Measurements from ENCODE around the gene GPR132.
A peak's percentile ranks its signal among the peaks of the same experiment; 100 is the strongest.
"Not testable (repeated sequence)": the region's sequence is repeated elsewhere in the genome, so short reads cannot be mapped to it uniquely, and the experiment has no call there.

The GPR132 gene

DNA sequence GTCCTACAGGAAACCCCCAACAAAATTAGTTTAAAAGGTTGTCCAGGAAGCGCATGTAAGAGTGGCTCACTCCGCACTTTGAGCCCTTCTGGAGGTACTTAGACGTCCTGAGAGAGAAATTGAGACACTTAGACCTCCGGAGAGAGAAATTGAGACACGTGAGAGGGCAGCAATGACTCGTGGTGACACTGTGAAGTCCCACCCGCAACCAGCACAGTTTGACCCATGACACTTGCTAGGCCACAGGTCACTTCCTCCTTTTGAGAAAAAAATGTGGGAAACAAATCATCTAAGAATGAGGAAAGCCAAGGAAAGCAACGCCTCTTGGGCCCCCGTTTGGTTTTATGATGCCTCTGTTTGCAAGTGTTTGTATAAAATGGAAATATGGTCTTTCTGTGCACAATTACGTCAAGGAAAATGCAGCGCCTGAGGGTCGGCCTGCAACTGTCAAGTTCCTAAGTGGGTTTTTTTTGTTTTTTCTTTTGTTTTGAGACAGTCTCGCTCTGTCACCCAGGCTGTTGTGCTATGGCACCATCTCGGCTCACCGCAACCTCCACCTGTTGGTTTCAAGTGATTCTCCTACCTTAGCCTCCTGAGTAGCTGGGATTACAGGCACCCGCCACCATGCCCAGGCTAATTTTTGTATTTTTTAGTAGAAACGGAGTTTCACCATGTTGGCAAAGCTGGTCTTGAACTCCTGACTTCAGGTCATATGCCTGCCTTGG lies 30.8 kb downstream of the GPR132 start:
- no peak for DNase-seq

DNA sequence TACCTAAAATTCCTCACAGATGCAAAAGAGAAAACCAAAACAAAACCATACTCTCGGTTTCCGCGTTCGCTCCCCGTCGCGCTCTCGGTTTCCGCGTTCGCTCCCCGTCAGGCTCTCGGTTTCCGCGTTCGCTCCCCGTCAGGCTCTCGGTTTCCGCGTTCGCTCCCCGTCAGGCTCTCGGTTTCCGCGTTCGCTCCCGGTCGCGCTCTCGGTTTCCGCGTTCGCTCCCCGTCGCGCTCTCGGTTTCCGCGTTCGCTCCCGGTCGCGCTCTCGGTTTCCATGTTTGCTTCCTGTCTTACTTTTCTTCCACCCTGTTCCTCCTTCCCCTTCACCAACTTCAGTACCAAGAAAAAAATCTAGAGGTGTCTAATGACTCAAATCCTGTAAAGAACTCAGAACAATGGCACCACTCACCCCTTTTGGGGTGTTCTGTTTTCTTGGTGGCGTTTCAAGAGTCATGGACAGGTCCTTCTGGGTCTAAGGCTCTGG lies 31.8 kb downstream of the GPR132 start:
- not testable (repeated sequence) for DNase-seq

DNA sequence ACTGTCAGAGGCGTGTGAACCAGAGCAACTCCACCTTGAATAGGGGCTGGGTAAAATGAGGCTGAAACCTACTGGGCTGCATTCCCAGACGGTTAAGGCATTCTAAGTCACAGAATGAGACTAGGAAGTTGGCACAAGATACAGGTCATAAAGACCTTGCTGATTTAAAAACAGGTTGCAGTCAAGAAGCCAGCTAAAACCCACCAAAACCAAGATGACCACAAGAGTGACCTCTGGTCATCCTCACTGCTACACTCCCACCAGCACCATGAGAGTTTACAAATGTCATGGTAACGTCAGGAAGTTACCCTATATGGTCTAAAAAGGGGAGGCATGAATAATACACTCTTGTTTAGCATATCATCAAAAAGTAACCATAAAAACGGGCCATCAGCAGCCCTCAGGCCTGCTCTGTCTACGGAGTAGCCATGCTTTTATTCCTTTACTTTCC lies 32.8 kb downstream of the GPR132 start:
- not testable (repeated sequence) for DNase-seq

DNA sequence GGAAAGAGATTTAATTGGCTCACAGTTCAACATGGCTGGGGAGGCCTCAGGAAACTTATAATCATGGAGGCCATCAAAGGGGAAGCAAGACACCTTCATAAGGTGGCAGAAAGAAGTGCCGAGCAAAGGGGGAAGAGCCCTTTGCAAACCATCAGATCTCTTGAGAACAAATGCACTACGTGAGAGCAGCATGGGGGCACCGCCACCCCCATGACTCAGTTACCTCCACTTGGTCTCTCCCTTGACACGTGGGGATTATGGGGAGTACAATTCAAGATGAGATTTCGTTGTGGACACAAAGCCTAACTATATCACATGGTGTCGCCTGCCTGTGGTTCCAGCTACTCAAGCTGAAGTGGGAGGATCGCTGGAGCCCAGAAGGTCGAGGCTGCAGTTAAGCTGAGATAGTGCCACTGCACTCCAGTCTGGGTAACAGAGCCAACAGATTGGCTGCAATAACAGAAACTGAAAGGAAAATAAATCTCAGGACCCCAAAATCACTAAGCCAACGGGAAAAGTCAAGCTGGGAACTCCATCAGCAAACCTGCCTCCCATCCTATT lies 34.3 kb downstream of the GPR132 start:
- no peak for DNase-seq

DNA sequence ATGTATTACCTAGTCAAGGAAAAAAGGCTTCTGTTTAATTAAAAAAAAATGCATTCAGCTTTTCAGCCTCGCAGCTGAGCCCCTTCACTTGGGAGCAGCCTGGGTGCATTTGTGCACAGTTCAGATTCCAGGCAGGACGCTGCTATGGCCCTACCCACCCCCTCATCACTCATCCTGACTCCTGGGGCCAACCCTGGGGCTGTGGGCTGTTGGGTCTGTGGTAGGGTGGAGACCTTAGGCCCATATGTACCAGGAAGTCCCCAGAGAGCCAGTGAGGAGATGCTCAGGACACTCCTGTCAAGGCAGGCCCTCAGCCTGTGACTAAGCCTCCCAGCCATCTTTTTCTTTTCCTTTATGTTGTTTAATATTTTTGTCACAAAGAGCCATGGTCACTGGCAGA lies 35.0 kb downstream of the GPR132 start:
- DNase-seq, result no peak

DNA sequence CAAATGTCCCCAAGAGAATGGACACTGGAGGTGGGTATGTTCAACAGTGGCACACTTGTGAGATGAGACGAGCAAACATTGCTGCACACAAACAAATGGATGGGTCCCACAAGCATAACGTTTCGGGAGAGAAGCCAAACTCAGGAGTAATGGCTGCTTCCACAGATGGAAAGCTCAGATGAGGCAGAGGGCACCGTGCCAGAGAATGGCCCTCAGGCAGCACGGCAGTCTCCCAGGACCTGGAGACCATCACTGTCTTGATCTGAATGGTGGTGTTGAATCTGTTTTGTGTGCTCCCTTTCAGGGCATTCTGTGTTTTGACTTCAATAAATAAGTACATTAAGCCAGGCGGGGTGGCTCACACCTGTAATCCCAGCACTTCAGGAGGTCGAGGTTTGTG lies 35.8 kb downstream of the GPR132 start:
- DNase-seq, result no peak

DNA sequence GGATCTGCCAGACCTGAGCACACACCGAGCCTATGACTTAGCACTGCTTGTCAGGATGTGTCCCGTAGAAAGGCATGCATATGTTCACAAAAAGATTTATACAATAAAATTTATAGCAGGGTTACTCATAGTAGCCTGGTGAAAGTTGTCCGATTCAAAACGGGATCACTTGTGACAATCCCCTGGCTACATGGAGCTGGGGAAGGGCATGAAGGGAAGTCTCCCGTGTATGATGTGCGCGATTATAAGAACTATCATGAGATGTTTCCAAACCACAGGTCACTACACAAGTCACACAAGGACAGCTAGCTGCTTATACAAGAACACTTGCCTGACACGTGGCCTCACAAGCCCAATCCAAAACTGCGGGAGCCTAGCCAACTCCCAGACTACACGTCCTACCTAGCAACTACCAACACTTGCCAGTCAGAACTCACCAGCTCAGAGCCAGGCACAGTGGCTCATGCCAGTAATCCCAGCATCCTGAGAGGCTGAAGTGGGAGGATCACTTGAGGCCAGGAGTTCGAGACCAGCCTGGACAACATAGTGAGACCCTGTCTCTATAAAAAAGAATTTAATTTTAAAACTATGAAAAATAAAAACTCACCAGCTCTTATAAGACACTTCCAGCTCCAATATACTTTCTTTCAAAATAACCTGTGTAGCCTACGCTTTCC lies 36.8 kb downstream of the GPR132 start:
- no peak for DNase-seq

DNA sequence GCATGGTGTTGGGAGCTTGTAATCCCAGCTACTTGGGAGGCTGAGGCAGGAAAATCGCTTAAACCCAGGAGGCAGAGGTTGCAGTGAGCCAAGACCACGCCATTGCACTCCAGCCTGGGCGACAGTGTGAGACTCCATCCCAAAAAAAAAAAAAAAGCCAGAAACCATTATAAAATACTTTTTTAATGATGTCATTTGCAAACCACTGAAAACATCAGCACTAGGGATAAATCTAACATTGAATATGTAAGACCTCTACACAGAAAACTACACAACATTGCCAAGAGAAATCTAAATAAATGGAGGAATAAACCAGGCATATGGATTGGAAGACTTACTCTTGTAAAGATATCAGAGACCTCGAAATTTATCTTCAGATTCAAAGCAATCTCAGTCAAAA lies 37.5 kb downstream of the GPR132 start:
- DNase-seq, result not testable (repeated sequence)

DNA sequence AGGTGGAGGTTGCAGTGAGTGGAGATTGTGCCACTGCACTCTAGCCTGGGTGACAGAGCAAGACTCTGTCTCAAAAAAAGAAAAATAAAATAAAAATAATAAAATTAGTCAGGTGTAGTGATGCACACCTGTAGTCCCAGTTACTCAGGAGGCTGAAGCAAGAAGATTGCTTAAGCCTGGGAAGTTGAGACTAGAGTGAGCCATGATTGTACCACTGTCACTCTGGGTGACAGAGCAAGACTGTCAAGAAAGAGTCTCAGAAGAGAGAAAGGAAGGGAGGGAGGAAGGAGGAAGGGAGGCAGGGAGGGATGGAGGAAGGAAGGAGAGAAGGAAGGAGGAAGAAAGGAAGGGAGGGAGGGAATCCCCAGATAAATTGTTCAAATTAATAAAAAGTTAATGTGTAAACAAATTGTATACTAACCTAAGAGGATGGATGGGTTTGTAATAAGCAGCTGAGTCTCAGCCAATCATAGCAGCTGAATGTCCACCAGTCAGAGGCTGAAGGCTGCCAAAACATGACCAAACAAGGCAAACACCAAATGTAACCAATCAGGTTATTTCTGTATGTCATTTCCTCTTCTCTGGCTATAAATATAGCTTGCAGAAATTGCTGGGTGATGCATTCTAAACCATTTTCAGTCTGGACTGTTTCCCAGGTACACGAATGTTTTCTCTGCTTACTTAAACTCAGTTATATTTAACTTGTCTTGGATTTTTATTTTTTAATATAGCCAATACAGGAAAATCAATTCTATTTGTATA lies 38.2 kb downstream of the GPR132 start:
- peak in 1 of 3 experiments; percentile 15 for DNase-seq

DNA sequence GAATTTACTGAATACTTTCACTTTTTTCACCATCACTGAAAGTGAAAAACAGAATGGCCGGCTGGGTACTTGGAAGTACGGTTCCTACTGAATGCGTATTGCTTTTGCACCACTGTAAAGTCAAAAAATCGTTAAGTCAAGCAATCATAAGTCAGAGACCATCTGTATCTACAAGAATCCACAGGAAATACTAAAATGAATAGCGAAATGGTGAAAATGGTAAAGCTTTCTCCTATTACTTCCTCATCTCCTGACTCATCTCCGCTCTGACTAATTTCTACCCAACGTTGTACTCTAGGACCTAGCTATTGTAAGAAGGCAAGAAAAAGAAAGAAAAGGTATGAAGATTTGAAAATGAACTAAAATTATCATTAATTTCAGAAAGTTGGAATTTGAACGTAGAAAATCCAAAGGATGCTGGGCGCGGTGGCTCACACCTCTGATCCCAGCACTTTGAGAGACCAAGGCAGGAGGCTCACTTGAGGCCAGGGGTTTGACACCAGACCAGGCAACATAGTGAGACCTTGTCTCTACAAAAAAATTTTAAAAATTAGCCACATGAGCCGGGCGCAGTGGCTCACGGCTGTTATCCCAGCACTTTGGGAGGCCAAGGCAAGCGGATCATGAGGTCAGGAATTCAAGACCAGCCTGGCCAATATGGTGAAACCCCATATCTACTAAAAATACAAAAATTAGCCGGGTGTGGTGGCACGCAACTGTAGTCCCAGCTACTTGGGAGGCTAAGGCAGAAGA lies 39.0 kb downstream of the GPR132 start:
- no peak for DNase-seq

DNA sequence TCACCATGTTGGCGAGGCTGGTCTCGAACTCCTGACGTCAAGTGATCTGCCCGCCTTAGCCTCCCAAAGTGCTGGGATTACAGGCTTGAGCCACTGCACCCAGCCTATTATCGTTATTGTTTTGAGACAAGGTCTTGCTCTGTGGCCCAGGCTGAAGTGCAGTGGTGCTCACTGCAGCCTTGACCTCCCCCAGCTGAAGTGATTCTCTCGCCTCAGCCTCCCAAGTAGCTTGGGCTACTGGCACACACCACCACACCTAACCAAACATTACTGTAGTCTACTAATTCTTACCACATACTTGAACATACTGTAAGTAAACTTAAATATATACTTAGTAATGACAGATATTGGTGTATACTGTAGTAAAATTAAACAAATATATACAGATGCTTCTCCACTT lies 39.8 kb downstream of the GPR132 start:
- DNase-seq, result no peak

DNA sequence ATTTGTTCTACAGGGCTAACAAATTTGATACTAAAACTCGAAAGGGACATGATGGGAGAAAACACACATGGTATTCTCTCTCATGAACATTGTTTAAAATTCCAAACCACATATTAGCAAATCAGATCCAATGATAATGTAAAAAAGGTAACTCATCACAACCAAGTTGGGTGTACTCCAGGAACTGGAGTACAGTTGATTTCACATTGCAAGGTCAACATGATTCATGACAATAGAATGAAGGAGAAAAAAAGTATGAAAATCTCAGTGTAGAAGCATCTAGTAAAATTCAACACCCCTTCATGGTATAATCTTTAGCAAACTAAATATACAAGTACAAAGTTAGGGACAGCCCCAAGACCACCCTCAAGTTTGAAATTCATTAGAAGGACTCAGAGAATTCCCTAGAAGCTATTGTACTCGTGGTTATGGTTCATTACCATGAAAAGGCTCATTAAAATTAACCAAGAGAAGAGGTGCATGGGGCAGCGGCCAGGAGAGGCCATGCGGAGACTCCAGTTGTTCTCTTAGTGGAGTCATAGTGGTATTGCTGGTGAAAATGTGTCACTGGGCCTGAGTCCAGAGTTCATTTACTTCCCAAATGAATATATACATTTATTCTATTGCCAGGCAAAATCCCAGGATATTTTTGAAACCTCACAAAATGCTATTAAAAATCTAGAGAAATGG lies 41.3 kb downstream of the GPR132 start:
- no peak for DNase-seq

DNA sequence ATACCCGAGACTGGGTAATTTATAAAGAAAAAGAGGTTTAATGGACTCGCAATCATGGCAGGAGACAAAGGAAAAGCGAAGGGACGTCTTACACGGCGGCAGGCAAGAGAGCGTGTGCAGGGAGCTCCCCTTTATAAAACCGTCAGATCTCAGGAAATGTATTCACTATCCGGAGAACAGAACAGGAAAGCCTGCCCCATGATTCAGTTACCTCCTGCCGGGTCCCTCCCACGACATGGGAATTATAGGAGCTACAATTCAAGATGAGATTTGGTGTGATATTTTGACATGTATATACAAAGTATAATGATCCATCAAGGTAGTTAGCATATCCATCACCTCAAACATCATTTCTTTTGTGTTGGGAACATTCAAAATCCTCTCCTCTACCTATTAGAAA lies 42.1 kb downstream of the GPR132 start:
- DNase-seq, result no peak

DNA sequence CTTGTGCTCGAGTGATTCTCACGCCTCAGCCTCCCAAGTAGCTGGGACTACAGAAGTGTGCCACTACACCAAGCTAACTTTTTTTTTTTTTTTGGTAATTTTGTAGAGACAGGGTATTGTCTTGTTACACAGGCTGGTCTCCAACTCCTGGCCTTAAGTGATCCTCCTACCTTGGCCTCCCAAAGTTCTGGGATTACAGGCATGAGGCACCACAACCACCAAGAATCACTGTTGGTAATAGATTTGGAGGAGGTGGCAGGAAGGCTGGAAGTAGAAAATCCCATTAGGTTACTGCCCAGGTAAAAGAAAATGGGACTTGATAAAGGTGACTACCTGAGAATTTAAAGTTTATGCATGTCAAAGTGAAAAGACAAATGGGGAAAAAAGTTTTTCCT lies 43.0 kb downstream of the GPR132 start:
- DNase-seq, result no peak

DNA sequence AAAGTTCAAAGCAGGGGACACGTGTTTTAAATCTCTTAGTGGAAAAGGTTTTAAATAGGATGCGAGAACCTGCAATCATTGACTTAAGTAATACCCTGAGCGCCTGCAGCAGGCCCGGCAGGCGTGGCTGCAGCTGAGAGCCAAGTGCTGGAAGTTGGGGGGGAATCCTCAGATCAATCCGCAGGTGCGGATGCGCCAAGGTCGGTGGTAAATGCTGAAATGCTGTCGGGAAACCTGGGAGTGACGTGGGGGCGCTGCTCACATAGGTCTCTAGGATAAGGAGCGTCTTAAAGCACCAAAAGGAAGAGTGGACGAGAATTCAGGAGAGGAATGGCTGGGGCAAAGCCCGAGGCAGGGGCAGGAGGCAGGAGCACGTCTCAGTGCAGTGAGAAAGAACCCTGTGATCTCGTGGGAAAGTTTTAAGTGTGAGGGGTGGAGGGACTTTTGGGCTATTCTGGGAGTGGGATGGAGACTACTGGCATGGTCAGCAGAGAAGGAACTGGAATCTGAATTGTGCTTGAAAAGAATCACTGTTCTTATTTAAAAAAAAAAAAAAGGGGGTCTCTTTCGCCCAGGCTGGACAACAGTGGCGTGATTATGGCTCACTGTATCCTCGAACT lies 43.5 kb downstream of the GPR132 start:
- DNase-seq, result peak; percentile 61 to 94 (median 88)

DNA sequence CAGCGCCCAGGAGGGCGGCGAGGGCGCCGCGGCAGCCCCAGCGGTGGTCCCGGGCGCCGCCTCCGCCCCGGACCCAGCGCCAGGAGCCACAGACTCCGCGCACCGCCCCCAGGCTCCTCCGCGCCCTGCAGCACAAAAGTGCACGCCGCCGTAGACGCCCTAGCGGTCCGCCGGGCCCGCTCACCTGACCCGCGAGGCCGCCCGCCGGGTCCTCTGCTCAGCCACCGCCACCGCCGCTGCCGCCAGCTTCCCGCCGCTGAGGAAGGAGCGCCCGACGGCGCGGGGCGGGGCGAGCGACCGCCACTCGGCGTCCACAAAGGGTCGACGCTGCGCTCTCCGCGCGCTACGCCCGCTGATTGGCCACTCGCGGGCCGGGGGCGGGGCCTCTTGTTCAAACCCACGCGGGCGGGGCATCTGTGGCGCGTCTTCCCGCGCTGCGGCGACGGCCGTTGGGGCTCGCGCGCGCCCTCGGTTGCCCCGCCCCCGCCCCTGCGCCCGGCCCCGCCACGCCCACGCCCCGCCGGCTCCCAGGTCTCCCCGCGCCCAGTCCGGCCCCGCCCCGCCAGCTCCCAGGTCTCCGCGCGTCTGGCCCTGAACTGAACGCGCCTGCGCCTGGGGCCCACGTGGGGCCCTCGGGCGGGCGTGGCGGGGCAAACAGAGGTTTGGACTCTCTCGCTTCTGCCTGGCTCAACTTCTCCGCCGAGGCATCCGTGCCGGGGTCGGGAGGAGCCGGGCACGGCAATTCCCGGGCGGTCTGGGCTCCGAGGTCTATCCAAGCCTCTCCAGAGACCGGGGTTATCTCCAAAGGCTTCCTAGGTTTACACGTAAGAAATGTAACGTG lies 44.2 kb downstream of the GPR132 start, which contains the start of gene CDCA4:
Gene CDCA4 (minus strand): TSS at position 269 of the 841 bp plus-strand sequence. CDS start 9,154 bp downstream, outside the sequence.
- DNase-seq, result peak; percentile 99

DNA sequence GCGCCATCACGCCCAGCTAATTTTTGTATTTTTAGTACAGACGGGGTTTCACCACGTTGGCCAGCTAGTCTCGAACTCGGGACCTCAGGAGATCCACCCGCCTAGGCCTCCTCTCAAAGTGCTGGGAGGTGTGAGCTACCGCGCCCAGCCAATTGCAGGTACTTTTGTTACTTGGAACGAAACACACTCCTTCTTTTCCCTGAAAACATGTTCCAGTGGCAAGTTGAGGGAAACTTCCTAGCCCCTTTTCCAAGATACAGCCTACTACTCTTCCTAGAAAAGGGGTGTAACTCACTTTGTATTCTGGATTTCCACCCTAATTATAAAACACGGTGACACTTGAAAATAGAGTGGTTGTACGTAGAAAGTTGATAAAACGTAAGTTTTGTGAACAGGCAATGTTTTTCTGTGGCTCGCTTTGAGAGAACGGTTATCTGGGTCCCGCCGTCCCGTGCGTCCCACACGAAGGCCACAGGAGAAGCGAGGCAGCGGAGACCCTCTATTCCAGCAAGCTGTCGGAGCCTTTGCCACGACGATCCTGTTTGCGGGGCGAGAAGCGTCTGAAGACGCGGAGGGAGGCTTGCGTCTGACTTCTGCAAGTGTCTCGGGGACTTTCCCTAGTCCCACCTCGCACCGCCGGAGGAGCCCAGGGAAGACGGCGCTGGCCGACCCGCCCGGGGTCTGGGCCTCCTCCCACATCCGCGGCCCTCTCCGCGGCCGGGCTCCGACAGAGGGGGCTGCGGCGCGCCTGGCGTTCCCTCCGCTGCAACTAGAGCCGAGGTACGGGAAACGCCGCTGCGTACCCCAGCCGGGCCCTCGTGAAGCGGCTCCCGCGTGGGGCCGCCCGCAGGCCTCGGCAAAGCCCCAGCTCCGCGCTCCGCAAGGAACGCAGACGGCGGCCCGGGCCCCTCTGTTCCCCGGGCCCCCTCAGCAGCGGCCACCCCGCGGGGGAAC lies 45.1 kb downstream of the GPR132 start:
- peak in 2 of 3 experiments; percentile 77 to 87 for DNase-seq

DNA sequence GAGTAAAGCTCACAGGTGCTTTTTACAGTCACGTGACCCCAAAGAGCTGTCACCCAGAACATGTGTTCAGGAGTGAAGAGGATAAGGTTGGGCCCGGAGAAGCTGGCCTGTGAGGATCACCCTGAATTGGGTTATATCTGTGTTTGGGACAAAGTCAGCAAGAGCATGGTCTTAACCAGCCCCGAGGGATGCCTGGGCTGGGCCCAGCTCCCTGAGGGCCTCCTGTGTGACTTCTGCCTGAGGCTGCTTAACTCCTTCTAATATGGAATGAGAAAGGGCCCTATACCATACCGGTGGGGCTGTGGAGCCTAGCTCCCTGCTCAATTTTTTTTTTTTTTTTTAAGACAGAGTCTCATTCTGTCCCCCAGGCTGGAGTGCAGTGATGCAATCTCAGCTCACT lies 46.8 kb downstream of the GPR132 start:
- no peak for DNase-seq

DNA sequence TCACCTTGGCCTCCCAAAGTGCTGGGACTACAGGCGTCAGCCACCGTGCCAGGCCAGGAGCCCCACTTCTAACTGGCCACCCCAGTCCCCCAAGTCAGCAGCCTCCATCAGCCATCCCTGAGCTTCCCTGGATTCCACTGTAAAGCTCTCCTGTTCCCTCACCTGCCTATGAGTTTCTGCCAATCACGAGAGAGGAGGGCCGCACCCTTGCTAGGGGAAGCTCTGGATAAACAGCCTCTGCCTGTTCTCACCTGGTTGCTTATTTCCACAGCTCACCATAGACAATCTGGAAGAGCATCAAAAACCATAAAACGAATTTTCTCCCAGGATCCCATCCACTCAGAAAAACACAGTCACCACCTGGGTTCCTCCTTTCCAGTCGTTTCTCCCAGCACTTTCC lies 49.3 kb downstream of the GPR132 start:
- DNase-seq, result no peak
